GM10847 (cell line): ENCODE measurements around the gene CADM2.

ENCODE experiments used
- POLR2A ChIP-seq: IDR thresholded peaks from 2 replicates; pipeline ENCODE4 v1.6.1; 2011; ENCODE audit not compliant: insufficient read length; ENCODE audit errors: extremely low read depth

CADM2 gene

GRCh38 chr3:85572426-85572825 is 613.6 kb downstream of the CADM2 start:
- no peak for TF ChIP-seq POLR2A

DNA sequence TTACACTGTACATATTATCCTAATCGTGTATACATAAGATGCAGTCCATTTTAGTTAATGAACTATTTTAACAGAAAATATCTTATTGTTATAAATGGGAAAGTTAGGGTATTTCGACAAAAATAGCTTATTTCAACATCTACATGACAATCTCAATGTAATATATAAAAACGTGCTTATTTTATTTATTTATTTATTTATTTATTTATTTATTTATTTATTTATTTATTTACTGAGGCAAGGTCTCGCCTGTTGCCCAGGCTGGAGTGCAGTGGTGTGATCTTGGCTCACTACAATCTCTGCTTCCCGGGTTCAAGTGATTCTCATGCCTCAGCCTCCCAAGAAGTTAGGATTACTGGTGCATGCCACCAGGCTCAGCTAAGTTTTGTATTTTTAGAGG is 614.2 kb downstream of the CADM2 start:
- no peak for TF ChIP-seq POLR2A

DNA sequence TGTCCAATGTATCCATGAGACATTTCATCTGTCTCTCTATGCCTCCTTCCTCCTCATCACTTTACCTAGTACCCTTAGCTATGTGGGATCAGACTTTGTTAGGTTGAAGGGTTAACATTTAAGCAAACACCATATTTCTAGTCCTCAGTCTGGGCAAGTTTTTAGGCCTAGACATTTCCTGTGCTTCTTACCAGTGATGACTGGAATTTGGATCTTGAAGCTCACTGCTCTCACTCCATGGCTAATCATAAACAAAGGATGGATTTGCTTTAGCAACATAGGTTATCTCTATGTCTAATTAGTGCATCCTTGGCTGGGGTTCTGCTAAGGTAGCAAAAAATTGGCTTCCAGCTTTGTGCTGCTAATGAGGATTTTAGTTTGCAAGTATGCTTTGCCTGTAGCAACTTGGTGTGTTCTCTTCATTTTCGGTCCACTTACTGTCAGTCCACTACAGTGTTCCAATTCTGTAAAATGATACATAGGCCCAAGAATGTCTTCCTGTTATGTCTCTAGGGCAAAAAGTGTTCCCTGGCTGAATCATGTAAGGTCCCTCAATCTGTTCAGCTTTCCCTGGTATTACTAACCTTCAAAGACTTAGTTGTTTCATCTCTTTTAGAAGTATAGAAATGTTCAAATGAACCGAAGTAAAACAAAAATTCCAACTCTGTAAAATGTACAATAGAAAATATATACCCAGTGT is 615.4 kb downstream of the CADM2 start:
- TF ChIP-seq POLR2A, result no peak

GRCh38 chr3:85576091-85576690 is 617.4 kb downstream of the CADM2 start:
- no peak for TF ChIP-seq POLR2A

- TF ChIP-seq POLR2A, result no peak
Observed at GRCh38 chr3:85576697-85577200, 618.0 kb downstream of the CADM2 start.

- TF ChIP-seq POLR2A, result no peak
Observed at GRCh38 chr3:85584779-85585356, 626.1 kb downstream of the CADM2 start.

GRCh38 chr3:85586018-85586417 is 627.2 kb downstream of the CADM2 start:
- no peak for TF ChIP-seq POLR2A

DNA sequence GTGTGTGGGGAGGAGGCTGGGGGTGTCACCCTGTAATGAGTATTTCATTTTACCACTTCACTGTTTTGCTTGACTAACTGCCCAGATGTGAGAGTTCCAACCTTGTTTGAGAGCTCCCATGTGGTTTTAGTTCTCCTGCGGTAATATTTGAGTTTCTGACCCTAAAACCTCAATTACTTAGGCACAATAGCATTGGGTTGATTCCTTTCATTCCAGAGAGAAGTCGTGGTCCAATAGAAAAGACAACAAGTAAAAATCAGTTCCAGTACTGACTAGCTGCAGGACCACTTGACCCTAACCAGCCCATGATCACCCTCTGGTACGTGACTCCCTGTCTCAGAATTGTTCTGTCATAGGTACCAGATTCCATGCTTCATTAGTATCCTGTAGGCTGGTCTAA is 630.4 kb downstream of the CADM2 start:
- no peak for TF ChIP-seq POLR2A

GRCh38 chr3:85591451-85591850 is 632.7 kb downstream of the CADM2 start:
- no peak for TF ChIP-seq POLR2A

GRCh38 chr3:85592256-85592655 is 633.5 kb downstream of the CADM2 start:
- no peak for TF ChIP-seq POLR2A

DNA sequence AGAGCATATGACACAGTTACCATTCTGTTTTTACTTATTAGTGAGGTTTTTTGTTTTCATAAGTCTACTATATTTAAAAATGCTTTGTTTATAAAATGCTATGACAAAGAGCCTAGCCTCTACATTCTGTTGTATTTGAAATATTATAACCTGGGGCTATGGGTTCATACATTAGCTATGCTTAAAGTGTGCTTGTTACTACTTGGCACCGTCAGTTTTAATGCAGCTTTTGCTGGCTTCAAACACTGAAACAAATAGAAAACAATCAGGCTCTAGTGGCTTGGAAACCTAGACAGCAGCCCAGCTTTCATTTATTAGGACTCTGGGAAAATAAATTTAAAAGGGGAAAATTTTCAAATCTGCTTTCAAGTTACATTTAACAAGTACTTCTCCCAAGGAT is 635.9 kb downstream of the CADM2 start:
- TF ChIP-seq POLR2A, result no peak

- TF ChIP-seq POLR2A, result no peak
Observed at GRCh38 chr3:85603378-85603777, 644.6 kb downstream of the CADM2 start.

- no peak for TF ChIP-seq POLR2A
Observed at GRCh38 chr3:85604641-85605040, 645.9 kb downstream of the CADM2 start.

DNA sequence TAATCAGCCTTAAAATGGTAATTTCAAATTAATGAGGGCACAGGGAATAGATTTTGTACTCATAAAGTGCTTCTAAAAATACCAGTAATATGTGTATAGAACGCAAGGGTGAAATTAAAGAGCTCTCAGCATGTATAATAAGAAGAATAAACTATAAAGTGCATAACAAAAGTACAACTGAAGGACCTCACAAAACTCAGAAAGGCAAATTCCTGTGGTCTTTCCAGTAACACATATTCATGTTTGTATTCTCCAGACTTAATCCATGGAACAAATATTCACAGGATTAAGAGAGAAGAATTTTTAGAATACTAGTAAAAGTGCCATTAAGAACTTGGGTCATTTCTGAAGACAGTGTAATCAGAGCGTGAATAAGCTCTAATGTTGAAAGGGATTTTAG is 646.3 kb downstream of the CADM2 start:
- no peak for TF ChIP-seq POLR2A

DNA sequence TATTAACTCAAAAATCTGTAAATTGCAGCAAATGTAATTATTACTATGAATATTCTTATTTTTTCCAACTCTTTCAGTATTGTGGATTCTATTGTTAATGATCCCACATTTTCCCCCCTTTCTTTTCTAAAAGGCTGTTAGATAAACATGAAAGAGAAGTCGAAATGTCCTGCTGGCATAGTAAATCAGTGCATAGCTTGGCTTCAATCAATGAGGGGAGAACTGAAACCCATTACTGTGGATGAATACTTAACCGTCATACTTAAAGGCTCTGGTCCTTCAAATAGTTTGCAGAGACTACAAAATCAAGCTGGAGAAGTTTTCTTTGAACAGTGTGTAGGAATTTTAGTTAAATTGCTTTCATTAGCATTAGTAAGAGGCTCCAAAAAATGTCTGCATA is 667.9 kb downstream of the CADM2 start:
- no peak for TF ChIP-seq POLR2A

GRCh38 chr3:85627932-85628331 is 669.1 kb downstream of the CADM2 start:
- no peak for TF ChIP-seq POLR2A

DNA sequence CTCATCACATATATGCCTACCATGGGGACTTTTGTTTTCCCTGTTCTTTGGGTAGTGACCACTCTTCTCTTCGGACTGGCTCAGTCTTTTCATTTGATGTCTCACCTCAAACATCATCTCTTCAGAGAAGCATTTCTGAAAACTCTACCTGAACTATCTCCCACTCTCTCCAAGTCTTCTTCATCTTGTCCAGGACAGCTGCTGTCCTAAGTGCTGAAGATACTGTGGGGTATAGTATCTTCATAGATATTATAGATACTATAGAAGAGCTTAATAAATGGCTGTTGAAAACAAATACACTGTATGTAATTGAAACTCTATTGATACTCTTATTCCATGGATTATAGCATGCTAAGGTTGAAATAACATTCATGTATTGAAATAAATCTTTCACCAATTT is 672.3 kb downstream of the CADM2 start:
- TF ChIP-seq POLR2A, result no peak

GRCh38 chr3:85632921-85633320 is 674.1 kb downstream of the CADM2 start:
- TF ChIP-seq POLR2A, result no peak
